Measurements from ENCODE around the gene PCDHGA7.

DNA sequence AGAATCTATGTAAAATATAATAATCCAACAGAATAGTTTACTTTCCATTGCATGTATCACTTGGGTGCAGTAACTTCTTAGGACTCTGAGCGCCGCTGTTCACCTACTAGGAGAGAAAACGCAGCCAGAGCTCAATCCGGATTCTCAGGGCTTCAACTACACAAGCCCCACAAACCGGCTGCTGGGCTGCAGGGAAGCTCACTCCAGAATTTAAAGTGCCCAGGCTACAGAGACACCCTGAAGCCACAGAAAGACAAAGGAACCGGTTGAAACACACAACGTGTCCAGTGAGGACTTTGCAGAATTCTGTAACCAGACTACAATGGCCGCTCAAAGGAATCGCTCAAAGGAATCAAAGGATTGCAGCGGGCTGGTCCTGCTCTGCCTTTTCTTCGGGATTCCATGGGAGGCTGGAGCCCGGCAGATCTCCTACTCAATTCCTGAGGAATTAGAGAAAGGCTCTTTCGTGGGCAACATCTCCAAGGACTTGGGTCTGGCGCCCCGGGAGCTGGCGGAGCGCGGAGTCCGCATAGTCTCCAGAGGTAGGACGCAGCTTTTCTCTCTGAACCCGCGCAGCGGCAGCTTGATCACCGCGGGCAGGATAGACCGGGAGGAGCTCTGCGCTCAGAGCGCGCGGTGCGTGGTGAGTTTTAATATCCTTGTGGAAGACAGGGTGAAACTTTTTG is 30.5 kb downstream of the PCDHGA7 start, which contains the start of gene PCDHGA10:
- TF ChIP-seq, protein P1, sequence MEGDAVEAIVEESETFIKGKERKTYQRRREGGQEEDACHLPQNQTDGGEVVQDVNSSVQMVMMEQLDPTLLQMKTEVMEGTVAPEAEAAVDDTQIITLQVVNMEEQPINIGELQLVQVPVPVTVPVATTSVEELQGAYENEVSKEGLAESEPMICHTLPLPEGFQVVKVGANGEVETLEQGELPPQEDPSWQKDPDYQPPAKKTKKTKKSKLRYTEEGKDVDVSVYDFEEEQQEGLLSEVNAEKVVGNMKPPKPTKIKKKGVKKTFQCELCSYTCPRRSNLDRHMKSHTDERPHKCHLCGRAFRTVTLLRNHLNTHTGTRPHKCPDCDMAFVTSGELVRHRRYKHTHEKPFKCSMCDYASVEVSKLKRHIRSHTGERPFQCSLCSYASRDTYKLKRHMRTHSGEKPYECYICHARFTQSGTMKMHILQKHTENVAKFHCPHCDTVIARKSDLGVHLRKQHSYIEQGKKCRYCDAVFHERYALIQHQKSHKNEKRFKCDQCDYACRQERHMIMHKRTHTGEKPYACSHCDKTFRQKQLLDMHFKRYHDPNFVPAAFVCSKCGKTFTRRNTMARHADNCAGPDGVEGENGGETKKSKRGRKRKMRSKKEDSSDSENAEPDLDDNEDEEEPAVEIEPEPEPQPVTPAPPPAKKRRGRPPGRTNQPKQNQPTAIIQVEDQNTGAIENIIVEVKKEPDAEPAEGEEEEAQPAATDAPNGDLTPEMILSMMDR (IDR thresholded peaks at IDR 0.05): peak; percentile 87
- no peak for TF ChIP-seq POLR2AphosphoS5 (IDR thresholded peaks at IDR 0.05; ENCODE audit: low read depth, low read length)
- TF ChIP-seq, protein P2, sequence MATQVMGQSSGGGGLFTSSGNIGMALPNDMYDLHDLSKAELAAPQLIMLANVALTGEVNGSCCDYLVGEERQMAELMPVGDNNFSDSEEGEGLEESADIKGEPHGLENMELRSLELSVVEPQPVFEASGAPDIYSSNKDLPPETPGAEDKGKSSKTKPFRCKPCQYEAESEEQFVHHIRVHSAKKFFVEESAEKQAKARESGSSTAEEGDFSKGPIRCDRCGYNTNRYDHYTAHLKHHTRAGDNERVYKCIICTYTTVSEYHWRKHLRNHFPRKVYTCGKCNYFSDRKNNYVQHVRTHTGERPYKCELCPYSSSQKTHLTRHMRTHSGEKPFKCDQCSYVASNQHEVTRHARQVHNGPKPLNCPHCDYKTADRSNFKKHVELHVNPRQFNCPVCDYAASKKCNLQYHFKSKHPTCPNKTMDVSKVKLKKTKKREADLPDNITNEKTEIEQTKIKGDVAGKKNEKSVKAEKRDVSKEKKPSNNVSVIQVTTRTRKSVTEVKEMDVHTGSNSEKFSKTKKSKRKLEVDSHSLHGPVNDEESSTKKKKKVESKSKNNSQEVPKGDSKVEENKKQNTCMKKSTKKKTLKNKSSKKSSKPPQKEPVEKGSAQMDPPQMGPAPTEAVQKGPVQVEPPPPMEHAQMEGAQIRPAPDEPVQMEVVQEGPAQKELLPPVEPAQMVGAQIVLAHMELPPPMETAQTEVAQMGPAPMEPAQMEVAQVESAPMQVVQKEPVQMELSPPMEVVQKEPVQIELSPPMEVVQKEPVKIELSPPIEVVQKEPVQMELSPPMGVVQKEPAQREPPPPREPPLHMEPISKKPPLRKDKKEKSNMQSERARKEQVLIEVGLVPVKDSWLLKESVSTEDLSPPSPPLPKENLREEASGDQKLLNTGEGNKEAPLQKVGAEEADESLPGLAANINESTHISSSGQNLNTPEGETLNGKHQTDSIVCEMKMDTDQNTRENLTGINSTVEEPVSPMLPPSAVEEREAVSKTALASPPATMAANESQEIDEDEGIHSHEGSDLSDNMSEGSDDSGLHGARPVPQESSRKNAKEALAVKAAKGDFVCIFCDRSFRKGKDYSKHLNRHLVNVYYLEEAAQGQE (IDR thresholded peaks at IDR 0.05; ENCODE audit: insufficient read depth in 1 of 2, low read depth in 2 of 2, low read length in 1 of 2): no peak
